ENCODE measurements around the gene HTR7. TPM values are rescaled to one million over a fixed set of nuclear protein-coding genes. Genes with fewer than 3 reads are reported as not detected.
"Not testable (repeated sequence)": the region's sequence is repeated elsewhere in the genome, so short reads cannot be mapped to it uniquely, and the experiment has no call there.

The HTR7 gene
- total RNA-seq (under 1 TPM in 1 of 5 donors, not detected in 4; 0.07 TPM), total RNA-seq (0 to 0.44 (median 0.17) reads per million in 29 experiments)
- 0.04 TPM for total RNA-seq (2013)

DNA sequence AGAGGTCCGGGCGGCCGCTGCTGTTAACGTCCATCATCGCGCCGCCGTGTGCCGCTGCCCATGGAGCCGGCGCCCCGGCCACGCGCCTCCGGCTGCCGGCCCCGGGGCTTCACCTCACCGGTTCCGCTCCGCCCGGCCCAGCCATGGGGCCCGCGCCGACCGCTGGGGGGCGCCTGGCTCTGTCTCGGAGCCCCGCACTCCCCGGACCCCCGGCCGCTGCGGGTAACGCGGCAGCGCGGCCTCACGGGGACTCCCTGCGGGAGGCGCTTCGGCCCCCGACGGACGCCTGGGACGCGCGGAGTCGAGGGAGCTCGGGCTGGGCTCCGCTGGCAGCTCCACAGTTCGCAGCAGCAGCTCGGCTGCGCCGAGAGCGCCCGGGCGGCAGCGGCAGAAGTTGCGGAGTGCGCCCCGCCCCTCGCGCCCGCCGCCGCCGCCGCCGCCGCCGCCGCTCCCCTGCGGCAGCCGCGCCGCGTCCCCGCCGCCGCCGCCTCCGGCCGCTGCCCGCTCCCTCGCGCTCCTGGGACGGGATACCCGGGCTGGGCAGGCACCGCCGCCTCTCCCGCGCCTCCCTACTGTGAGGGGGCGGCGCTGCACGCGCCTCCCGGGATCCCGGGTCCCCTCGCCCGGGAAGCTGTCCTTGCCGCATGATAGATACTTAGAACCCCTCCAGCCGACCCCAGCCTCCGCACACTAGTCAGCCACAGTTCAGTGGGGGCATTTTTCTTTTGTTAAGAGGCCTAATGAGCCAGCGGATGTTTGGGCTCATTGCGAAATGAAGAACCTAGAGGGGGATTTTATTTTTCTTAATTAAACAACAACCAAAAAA lies at the start of gene HTR7:
HTR7 (minus strand) TSS at position 405 of the 826 bp plus-strand sequence; CDS start at position 37, 368 bp downstream.
- WGBS (ENCODE audit: insufficient coverage): under 1% methylated on average over 89 of the region's 104 CpGs
- Histone ChIP-seq H3K9me3 (no peaks in the 10 kb centered on the region), H3K4me1 (ENCODE audit: control insufficient read depth in 1 of 2, extremely low read depth in 1 of 2, insufficient read depth in 2 of 2, low read length in 2 of 2) (peaks cover 6 to 14% of the 10 kb centered on the region in 2 experiments), H3K36me3 (ENCODE audit: control insufficient read depth in 2 of 2, extremely low read depth in 1 of 2, insufficient read depth in 1 of 2, low read length in 1 of 2) (no peaks in the 10 kb centered on the region), H3K27me3 (replicated peaks in 1 of 2; ENCODE audit: control insufficient read depth in 2 of 2, extremely low read depth in 1 of 2, insufficient read depth in 2 of 2, low read length in 1 of 2) (peaks cover 7 to 28% of the 10 kb centered on the region in 2 experiments), H3K27ac (ENCODE audit: low read length) (no peak within 1 kb of the TSS), H3K4me3 (ENCODE audit: control insufficient read depth in 1 of 2, extremely low read depth in 1 of 2, low read length in 1 of 2) (peak within 1 kb of the TSS; percentile 38 to 84)
- Mint-ChIP-seq H3K27me3 (peaks cover 39 to 51% of the 10 kb centered on the region in 2 donors), H3K36me3 (no peaks in the 10 kb centered on the region), H3K9me3 (no peaks in the 10 kb centered on the region), H3K27ac (peak within 1 kb of the TSS in 1 of 2 donors; percentile 52), H3K4me3 (peak within 1 kb of the TSS; percentile 85 to 89 (median 86)), H3K4me1 (peaks cover 11 to 13% (median 11%) of the 10 kb centered on the region in 3 donors)
- ChIA-PET POLR2A (interaction anchor here in 1 of 2 donors (0.6 kb wide), 1 partner anchor 644 kb away, joined by 7 read pairs; no protein-coding TSS in a partner anchor), CTCF (interaction anchor here (0.5 to 1.4 kb wide), 6 partner anchors 14 to 528 kb away, joined by 3 to 6 read pairs (median 4); partner anchors contain the start of gene RPP30 (in 2 of the 2))
- DNase-seq: peak in 34 of 35 experiments; percentile 21 to 74 (median 46)
- peak; percentile 89 to 92 (median 90) for ATAC-seq (replicated peaks in 1 of 4)

GRCh38 chr10:90906596-90906995 lies 48.8 kb upstream of the HTR7 start:
- no peak for ATAC-seq (replicated peaks in 1 of 4)

GRCh38 chr10:90905925-90906324 lies 48.1 kb upstream of the HTR7 start:
- Mint-ChIP-seq H3K27ac (no peak overlapping the region), H3K4me1 (no peaks in the 10 kb centered on the region), H3K4me3 (no peak overlapping the region), H3K27me3 (no peaks in the 10 kb centered on the region), H3K9me3 (peaks cover 0 to 7% (median 0%) of the 10 kb centered on the region in 3 donors), H3K36me3 (peaks cover 44% of the 10 kb centered on the region)
- 82% methylated on average over 1 of the region's 1 CpG for WGBS (ENCODE audit: insufficient coverage)
- DNase-seq (no peak), ATAC-seq (replicated peaks in 1 of 4) (no peak)
- no peaks in the 10 kb centered on the region for H3K4me1 ChIP-seq (ENCODE audit: control insufficient read depth in 1 of 2, extremely low read depth in 1 of 2, insufficient read depth in 2 of 2, low read length in 2 of 2)
- H3K9me3 ChIP-seq: no peaks in the 10 kb centered on the region
- CTCF ChIA-PET: interaction anchor here in 1 of 2 donors (0.6 kb wide), 1 partner anchor 1981 kb away, joined by 4 read pairs; no protein-coding TSS in a partner anchor
- peaks cover 0 to 18% of the 10 kb centered on the region in 2 donors for H3K36me3 ChIP-seq (ENCODE audit: control insufficient read depth in 2 of 2, extremely low read depth in 1 of 2, insufficient read depth in 1 of 2, low read length in 1 of 2)
- POLR2A ChIA-PET: no interaction called here
- no peaks in the 10 kb centered on the region for H3K27me3 ChIP-seq (replicated peaks in 1 of 2; ENCODE audit: control insufficient read depth in 2 of 2, extremely low read depth in 1 of 2, insufficient read depth in 2 of 2, low read length in 1 of 2)
- H3K4me3 ChIP-seq (ENCODE audit: control insufficient read depth in 1 of 2, extremely low read depth in 1 of 2, low read length in 1 of 2): no peak overlapping the region
- no peak overlapping the region for H3K27ac ChIP-seq (ENCODE audit: low read length)

More at GRCh38 chr10:90906596-90906995, 48.8 kb upstream of the HTR7 start:
- H3K9me3 Mint-ChIP-seq: peaks cover 0 to 7% (median 0%) of the 10 kb centered on the region in 3 donors
- no peak overlapping the region for H3K27ac Mint-ChIP-seq
- no peaks in the 10 kb centered on the region for H3K9me3 ChIP-seq
- ChIA-PET POLR2A (no interaction called here), CTCF (no interaction called here)
- no peak overlapping the region for H3K4me3 Mint-ChIP-seq
- WGBS (ENCODE audit: insufficient coverage): no CpG with 5 or more reads among the region's 1 CpG
- no peak overlapping the region for H3K4me3 ChIP-seq (ENCODE audit: control insufficient read depth in 1 of 2, extremely low read depth in 1 of 2, low read length in 1 of 2)
- H3K27me3 Mint-ChIP-seq: no peaks in the 10 kb centered on the region
- no peak for DNase-seq
- no peak overlapping the region for H3K27ac ChIP-seq (ENCODE audit: low read length)
- no peaks in the 10 kb centered on the region for H3K27me3 ChIP-seq (replicated peaks in 1 of 2; ENCODE audit: control insufficient read depth in 2 of 2, extremely low read depth in 1 of 2, insufficient read depth in 2 of 2, low read length in 1 of 2)
- H3K4me1 Mint-ChIP-seq: peaks cover under 1 to 3% (median under 1%) of the 10 kb centered on the region in 3 donors
- peaks cover under 1% of the 10 kb centered on the region in 2 experiments for H3K4me1 ChIP-seq (ENCODE audit: control insufficient read depth in 1 of 2, extremely low read depth in 1 of 2, insufficient read depth in 2 of 2, low read length in 2 of 2)
- peaks cover 0 to 12% of the 10 kb centered on the region in 2 donors for H3K36me3 ChIP-seq (ENCODE audit: control insufficient read depth in 2 of 2, extremely low read depth in 1 of 2, insufficient read depth in 1 of 2, low read length in 1 of 2)
- H3K36me3 Mint-ChIP-seq: peaks cover 42% of the 10 kb centered on the region

- H3K27me3 Mint-ChIP-seq; H3K27me3 ChIP-seq (replicated peaks in 1 of 2; ENCODE audit: control insufficient read depth in 2 of 2, extremely low read depth in 1 of 2, insufficient read depth in 2 of 2, low read length in 1 of 2); DNase-seq; H3K9me3 Mint-ChIP-seq; H3K4me1 ChIP-seq (ENCODE audit: control insufficient read depth in 1 of 2, extremely low read depth in 1 of 2, insufficient read depth in 2 of 2, low read length in 2 of 2); H3K27ac ChIP-seq (ENCODE audit: low read length); ATAC-seq (replicated peaks in 1 of 4); H3K9me3 ChIP-seq; H3K4me3 ChIP-seq (ENCODE audit: control insufficient read depth in 1 of 2, extremely low read depth in 1 of 2, low read length in 1 of 2): not testable (repeated sequence)
- Mint-ChIP-seq H3K4me1 (peaks cover 15 to 30% (median 22%) of the 10 kb centered on the region in 3 donors), H3K36me3 (peaks cover 56% of the 10 kb centered on the region), H3K27ac (peak overlapping the region; percentile 80 to 87), H3K4me3 (peak overlapping the region; percentile 21 to 34 (median 31))
- H3K36me3 ChIP-seq (ENCODE audit: control insufficient read depth in 2 of 2, extremely low read depth in 1 of 2, insufficient read depth in 1 of 2, low read length in 1 of 2): peaks cover 2 to 50% of the 10 kb centered on the region in 2 donors
- POLR2A ChIA-PET: interaction anchor here (0.5 to 0.6 kb wide), 2 partner anchors 7 to 354 kb away, joined by 3 to 7 read pairs; no protein-coding TSS in a partner anchor
- CTCF ChIA-PET: interaction anchor here in 1 of 2 donors (1.1 to 1.7 kb wide), 3 partner anchors 9 to 17 kb away, joined by 3 to 7 read pairs (median 5); no protein-coding TSS in a partner anchor
- no CpG with 5 or more reads among the region's 2 CpGs for WGBS (ENCODE audit: insufficient coverage)
These were observed 39.1 kb upstream of the HTR7 start for GRCh38 chr10:90896916-90897315.

DNA sequence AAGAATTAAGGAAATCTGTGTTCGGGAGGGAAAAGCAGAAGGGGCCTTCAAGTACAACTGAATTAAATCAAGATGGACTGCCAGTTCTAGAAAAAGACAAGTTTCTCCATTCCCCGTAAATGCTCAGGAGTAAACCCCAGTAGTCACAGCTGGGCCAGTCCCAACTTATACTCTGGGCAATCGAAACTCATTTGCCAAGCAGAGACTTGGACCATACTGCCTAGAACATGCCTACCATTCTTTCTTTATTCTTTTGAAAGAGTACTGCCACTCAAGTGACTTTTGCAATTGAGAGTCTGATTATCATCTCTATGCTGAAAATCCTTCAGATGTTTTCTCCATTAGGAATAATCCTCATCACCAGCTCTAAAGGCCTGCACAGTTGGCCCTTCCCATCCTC lies 35.4 kb upstream of the HTR7 start:
- Mint-ChIP-seq H3K27ac (peak overlapping the region in 1 of 2 donors; percentile 37), H3K36me3 (peaks cover 68% of the 10 kb centered on the region), H3K9me3 (no peaks in the 10 kb centered on the region), H3K27me3 (no peaks in the 10 kb centered on the region), H3K4me3 (no peak overlapping the region), H3K4me1 (peaks cover 19 to 43% (median 35%) of the 10 kb centered on the region in 3 donors)
- WGBS (ENCODE audit: insufficient coverage): 94% methylated on average over 2 of the region's 3 CpGs
- ATAC-seq (replicated peaks in 1 of 4) (no peak), DNase-seq (no peak)
- Histone ChIP-seq H3K27ac (ENCODE audit: low read length) (no peak overlapping the region), H3K36me3 (ENCODE audit: control insufficient read depth in 2 of 2, extremely low read depth in 1 of 2, insufficient read depth in 1 of 2, low read length in 1 of 2) (peaks cover 5 to 57% of the 10 kb centered on the region in 2 donors), H3K4me1 (ENCODE audit: control insufficient read depth in 1 of 2, extremely low read depth in 1 of 2, insufficient read depth in 2 of 2, low read length in 2 of 2) (peaks cover 0 to 2% of the 10 kb centered on the region in 2 experiments), H3K4me3 (ENCODE audit: control insufficient read depth in 1 of 2, extremely low read depth in 1 of 2, low read length in 1 of 2) (no peak overlapping the region), H3K27me3 (replicated peaks in 1 of 2; ENCODE audit: control insufficient read depth in 2 of 2, extremely low read depth in 1 of 2, insufficient read depth in 2 of 2, low read length in 1 of 2) (no peaks in the 10 kb centered on the region), H3K9me3 (no peaks in the 10 kb centered on the region)
- CTCF ChIA-PET: no interaction called here
- POLR2A ChIA-PET: interaction anchor here in 1 of 2 donors (0.8 kb wide), 1 partner anchor 46 kb away, joined by 3 read pairs; no protein-coding TSS in a partner anchor

GRCh38 chr10:90890347-90890746 lies 32.5 kb upstream of the HTR7 start:
- Mint-ChIP-seq H3K4me3 (no peak overlapping the region), H3K9me3 (no peaks in the 10 kb centered on the region), H3K27me3 (no peaks in the 10 kb centered on the region), H3K27ac (no peak overlapping the region), H3K36me3 (peaks cover 70% of the 10 kb centered on the region), H3K4me1 (peaks cover 6 to 27% (median 26%) of the 10 kb centered on the region in 3 donors)
- POLR2A ChIA-PET: no interaction called here
- ATAC-seq (replicated peaks in 1 of 4): no peak
- no peaks in the 10 kb centered on the region for H3K27me3 ChIP-seq (replicated peaks in 1 of 2; ENCODE audit: control insufficient read depth in 2 of 2, extremely low read depth in 1 of 2, insufficient read depth in 2 of 2, low read length in 1 of 2)
- no peak overlapping the region for H3K27ac ChIP-seq (ENCODE audit: low read length)
- no peak overlapping the region for H3K4me3 ChIP-seq (ENCODE audit: control insufficient read depth in 1 of 2, extremely low read depth in 1 of 2, low read length in 1 of 2)
- DNase-seq: no peak
- H3K9me3 ChIP-seq: no peaks in the 10 kb centered on the region
- H3K36me3 ChIP-seq (ENCODE audit: control insufficient read depth in 2 of 2, extremely low read depth in 1 of 2, insufficient read depth in 1 of 2, low read length in 1 of 2): peaks cover 11 to 76% of the 10 kb centered on the region in 2 donors
- CTCF ChIA-PET: interaction anchor here (1.4 kb wide), 2 partner anchors 21 kb away, joined by 3 to 4 read pairs; no protein-coding TSS in a partner anchor
- no CpG with 5 or more reads among the region's 2 CpGs for WGBS (ENCODE audit: insufficient coverage)
- H3K4me1 ChIP-seq (ENCODE audit: control insufficient read depth in 1 of 2, extremely low read depth in 1 of 2, insufficient read depth in 2 of 2, low read length in 2 of 2): no peaks in the 10 kb centered on the region

Data from T-cell (primary cell).